Measurements from ENCODE around the gene CCDC126.
"Not testable (repeated sequence)": the region's sequence is repeated elsewhere in the genome, so short reads cannot be mapped to it uniquely, and the experiment has no call there.

Gene CCDC126, protein sequence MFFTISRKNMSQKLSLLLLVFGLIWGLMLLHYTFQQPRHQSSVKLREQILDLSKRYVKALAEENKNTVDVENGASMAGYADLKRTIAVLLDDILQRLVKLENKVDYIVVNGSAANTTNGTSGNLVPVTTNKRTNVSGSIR

GRCh38 chr7:23597094-23598091 is at the start of gene CCDC126:
TSS of gene CCDC126 (plus strand) at chr7:23597382. CDS start at chr7:23611316, 13,934 bp downstream.
- DNase-seq (ENCODE audit: low read depth), result peak; percentile 69

- no peak for DNase-seq (ENCODE audit: low read depth)
Measured at GRCh38 chr7:23547662-23548061, 49.5 kb upstream of the CCDC126 start.

GRCh38 chr7:23558303-23558702 is 38.9 kb upstream of the CCDC126 start:
- DNase-seq (ENCODE audit: low read depth), result no peak

- peak; percentile 25 for DNase-seq (ENCODE audit: low read depth)
Measured at GRCh38 chr7:23570592-23571200, 26.5 kb upstream of the CCDC126 start.

DNA sequence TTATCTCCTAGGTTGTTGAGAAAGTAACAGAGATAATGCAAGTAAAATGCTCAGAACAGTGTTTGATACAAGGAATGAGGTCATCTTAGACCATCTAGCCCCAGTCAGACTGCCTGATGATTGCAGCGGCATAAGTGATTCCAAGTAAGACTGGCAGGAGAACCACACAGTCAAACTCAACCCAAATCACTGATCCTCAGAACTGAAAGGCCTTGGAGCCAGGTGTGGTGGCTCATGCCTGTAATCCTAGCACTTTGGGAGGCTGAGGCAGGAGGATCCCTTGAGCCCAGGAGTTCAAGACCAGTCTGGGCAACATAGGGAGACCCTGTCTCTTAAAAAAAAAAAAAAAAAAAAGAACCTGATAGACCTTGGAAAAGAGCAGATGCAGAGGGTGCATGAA is 15.2 kb upstream of the CCDC126 start:
- DNase-seq (ENCODE audit: low read depth), result not testable (repeated sequence)

GRCh38 chr7:23585304-23585703 is 11.9 kb upstream of the CCDC126 start:
- DNase-seq (ENCODE audit: low read depth), result not testable (repeated sequence)

GRCh38 chr7:23586159-23586558 is 11.0 kb upstream of the CCDC126 start:
- DNase-seq (ENCODE audit: low read depth), result no peak

GRCh38 chr7:23590529-23590928 is 6.7 kb upstream of the CCDC126 start:
- DNase-seq (ENCODE audit: low read depth), result no peak

GRCh38 chr7:23593706-23594105 is 3.5 kb upstream of the CCDC126 start:
- DNase-seq (ENCODE audit: low read depth), result no peak

GRCh38 chr7:23594879-23595604 is 2.1 kb upstream of the CCDC126 start:
- DNase-seq (ENCODE audit: low read depth), result no peak

- no peak for DNase-seq (ENCODE audit: low read depth)
Measured at GRCh38 chr7:23598296-23598695, 1.1 kb downstream of the CCDC126 start.

DNA sequence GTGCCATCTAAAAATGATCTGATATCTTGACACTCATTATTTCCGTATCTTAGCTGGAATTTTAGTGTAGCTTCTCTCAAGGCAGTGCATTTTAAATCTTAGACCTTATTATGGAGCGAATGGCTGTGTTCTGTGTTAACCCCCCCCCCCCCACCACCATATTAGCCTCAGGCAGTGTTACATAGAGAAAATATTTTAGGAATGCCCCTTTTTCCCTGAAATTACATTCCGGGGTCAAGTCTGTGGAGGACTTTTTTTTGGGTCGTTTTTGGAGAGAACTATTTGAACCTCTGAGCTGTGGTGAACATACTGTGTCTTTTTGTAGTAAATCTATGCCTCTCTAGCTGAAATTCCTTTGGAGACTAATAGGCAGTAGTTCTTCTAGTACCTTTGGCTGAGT is 3.1 kb downstream of the CCDC126 start:
- no peak for DNase-seq (ENCODE audit: low read depth)

GRCh38 chr7:23603632-23604295 is 6.6 kb downstream of the CCDC126 start:
- DNase-seq (ENCODE audit: low read depth), result no peak

DNA sequence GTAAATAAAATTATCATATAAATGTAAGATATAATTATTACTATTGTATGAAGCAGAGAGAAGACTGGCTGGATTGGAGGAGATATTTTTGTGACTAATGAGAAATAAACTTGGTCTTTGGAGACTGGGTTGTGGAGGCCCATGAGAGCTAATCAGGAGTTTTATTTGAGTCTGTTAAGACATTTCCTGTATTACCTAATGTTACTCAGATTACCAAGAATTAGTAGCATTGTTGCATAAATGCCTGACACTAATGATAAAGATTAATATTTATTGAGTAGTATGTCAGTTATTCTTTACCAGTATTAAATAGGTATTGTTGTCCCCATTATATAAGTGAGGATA is 7.1 kb downstream of the CCDC126 start:
- no peak for DNase-seq (ENCODE audit: low read depth)

GRCh38 chr7:23607130-23607529 is 9.9 kb downstream of the CCDC126 start:
- DNase-seq (ENCODE audit: low read depth), result no peak

- DNase-seq (ENCODE audit: low read depth), result no peak
Measured at GRCh38 chr7:23607866-23608265, 10.7 kb downstream of the CCDC126 start.

DNA sequence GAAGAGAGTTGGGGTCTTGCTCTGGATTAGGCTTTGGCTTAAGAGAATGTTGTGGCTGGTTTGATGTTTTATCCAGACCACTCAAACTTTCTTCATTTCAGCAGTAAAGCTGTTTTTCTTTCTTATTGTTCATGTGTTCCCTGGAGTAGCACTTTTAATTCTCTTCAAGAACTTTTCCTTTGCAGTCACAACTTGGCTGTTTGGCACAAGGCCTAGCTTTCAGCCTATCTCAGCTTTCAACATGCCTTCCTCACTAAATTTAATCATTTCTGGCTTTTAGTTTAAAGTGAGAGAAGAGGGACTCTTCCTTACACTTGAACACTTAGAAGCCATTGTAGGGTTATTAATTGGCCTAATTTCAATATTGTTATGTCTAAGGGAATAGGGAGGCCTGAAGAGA is 18.1 kb downstream of the CCDC126 start:
- DNase-seq (ENCODE audit: low read depth), result no peak

GRCh38 chr7:23616593-23616992 is 19.4 kb downstream of the CCDC126 start:
- no peak for DNase-seq (ENCODE audit: low read depth)

DNA sequence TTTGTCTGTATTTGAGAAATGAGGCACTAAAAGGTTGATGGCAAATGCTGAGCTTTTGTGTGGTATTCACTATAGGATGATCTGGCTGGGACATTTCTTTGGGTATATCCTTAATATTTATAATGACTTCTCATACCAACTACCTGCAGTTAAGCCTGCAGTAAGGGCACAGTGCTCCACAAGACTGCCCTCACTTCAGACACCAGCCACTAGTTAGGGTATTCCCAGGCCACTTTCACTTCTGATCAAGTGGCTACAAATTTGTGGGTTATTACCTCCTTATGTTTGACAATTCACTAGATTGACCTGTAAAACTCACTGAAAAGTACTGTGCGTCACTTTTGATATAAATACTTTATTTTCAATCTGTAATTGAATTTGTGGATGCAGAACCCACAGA is 20.3 kb downstream of the CCDC126 start:
- DNase-seq (ENCODE audit: low read depth), result no peak

DNA sequence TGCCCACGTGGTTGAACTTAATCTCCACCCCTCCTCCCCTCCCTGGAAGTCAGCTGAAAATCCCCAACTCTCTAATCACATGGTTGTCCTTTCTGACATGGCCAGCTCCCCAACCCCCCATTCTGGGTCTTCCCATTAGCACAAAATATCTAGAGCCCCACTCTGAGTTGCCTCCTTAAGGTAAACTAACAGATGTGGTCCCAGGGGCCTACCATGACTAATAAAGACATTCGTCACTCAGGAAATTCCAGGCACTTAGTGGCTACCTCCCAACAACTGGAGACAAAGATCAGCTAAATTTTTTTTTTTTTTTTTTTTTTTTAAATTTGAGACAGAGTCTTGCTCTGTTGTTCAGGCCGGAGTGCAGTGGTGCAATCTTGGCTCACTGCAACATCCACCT is 21.1 kb downstream of the CCDC126 start:
- no peak for DNase-seq (ENCODE audit: low read depth)

GRCh38 chr7:23619141-23619540 is 22.0 kb downstream of the CCDC126 start:
- DNase-seq (ENCODE audit: low read depth), result no peak

DNA sequence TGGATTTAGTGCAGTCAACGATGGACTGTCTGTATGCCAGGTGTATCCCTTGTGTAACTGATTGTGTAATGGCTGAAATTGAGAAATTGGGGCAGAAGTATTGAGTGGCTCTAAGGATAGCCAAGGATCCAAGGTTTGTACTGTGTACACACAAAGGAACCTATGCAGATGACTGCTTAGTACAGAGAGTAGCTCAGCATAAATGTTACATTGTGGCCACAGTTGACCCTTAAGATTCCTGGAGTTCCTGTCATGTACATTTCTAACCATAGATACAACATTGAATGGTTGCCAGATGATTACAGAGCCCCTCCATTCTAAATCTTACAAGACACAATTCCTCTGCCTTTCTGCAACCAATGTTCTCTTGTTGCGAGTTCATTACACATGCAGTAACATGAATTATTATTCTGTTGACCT is 25.3 kb downstream of the CCDC126 start:
- DNase-seq (ENCODE audit: low read depth), result no peak
